GM19043 (cell line): Measurements from ENCODE around the gene GPR18.
"Not testable (repeated sequence)": the region's sequence is repeated elsewhere in the genome, so short reads cannot be mapped to it uniquely, and the experiment has no call there.

Experiments
- ATAC-seq: cut with Tn5 transposase; IDR thresholded peaks from one replicate; pipeline ENCODE4 v1.9.1; 2021; ENCODE audit warnings: low read depth; ENCODE audit not compliant: unreplicated experiment

The GPR18 gene

GRCh38 chr13:99211421-99212035 is 46.7 kb downstream of the GPR18 start:
- no peak for ATAC-seq

- not testable (repeated sequence) for ATAC-seq
Measured at GRCh38 chr13:99210627-99211026, 47.6 kb downstream of the GPR18 start.

- no peak for ATAC-seq
Measured at GRCh38 chr13:99208845-99209527, 49.2 kb downstream of the GPR18 start.

- no peak for ATAC-seq
Measured at GRCh38 chr13:99208185-99208584, 50.0 kb downstream of the GPR18 start.

GRCh38 chr13:99207511-99207910 is 50.7 kb downstream of the GPR18 start:
- ATAC-seq = no peak

- ATAC-seq = no peak
Measured at GRCh38 chr13:99206873-99207272, 51.3 kb downstream of the GPR18 start.

- no peak for ATAC-seq
Measured at GRCh38 chr13:99206226-99206625, 52.0 kb downstream of the GPR18 start.

- ATAC-seq = no peak
Measured at GRCh38 chr13:99205621-99206220, 52.5 kb downstream of the GPR18 start.
